Breast epithelium (tissue), 3 donors: ENCODE measurements around the gene FOXC2.

Experiments
- POLR2A ChIP-seq: fragments of 450-650 bp; IDR thresholded peaks from one replicate; pipeline ENCODE4 v1.6.1; 2016; ENCODE audit warnings: antibody characterized with exemption, mild to moderate bottlenecking, moderate library complexity
- POLR2AphosphoS5 ChIP-seq, 3 donors: sonication (generic); formaldehyde crosslinking; IDR thresholded peaks; one replicate each; pipeline ENCODE4 v1.6.1; 2017; ENCODE audit warnings: antibody characterized with exemption in 3 of 3
- TF ChIP-seq, protein P1 (sequence below), 3 donors: fragments of 450-650 bp; IDR thresholded peaks; one replicate each; pipeline ENCODE4 v1.5.1; 2016 to 2017; ENCODE audit warnings: antibody characterized with exemption in 3 of 3, mild to moderate bottlenecking in 3 of 3, moderate library complexity in 3 of 3

DNA sequence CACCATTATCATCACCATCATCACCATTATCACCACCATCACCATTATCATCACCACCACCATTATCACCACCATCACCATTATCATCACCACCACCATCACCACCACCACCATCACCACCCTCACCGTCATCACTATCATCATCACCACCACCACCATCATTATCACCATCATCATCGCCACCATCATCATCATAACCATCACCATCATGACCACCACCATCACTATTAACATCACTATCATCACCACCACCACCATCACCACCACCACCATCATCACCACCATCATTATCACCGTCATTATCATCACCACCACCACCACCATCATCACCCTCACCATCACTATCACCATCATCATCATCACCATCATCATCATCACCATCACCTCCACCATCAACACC is 20.9 kb downstream of the FOXC2 start:
- TF ChIP-seq, protein P1, sequence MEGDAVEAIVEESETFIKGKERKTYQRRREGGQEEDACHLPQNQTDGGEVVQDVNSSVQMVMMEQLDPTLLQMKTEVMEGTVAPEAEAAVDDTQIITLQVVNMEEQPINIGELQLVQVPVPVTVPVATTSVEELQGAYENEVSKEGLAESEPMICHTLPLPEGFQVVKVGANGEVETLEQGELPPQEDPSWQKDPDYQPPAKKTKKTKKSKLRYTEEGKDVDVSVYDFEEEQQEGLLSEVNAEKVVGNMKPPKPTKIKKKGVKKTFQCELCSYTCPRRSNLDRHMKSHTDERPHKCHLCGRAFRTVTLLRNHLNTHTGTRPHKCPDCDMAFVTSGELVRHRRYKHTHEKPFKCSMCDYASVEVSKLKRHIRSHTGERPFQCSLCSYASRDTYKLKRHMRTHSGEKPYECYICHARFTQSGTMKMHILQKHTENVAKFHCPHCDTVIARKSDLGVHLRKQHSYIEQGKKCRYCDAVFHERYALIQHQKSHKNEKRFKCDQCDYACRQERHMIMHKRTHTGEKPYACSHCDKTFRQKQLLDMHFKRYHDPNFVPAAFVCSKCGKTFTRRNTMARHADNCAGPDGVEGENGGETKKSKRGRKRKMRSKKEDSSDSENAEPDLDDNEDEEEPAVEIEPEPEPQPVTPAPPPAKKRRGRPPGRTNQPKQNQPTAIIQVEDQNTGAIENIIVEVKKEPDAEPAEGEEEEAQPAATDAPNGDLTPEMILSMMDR (IDR thresholded peaks at IDR 0.05): no peak
- no peak for TF ChIP-seq POLR2A
- no peak for TF ChIP-seq POLR2AphosphoS5 (IDR thresholded peaks at IDR 0.05)
